ENCODE measurements around the gene PRKCE. TPM values are rescaled to one million over a fixed set of nuclear protein-coding genes. Genes with fewer than 3 reads are reported as not detected.

PRKCE gene
- total RNA-seq, 1 experiment from 2014 or later, result 14.8 TPM

DNA sequence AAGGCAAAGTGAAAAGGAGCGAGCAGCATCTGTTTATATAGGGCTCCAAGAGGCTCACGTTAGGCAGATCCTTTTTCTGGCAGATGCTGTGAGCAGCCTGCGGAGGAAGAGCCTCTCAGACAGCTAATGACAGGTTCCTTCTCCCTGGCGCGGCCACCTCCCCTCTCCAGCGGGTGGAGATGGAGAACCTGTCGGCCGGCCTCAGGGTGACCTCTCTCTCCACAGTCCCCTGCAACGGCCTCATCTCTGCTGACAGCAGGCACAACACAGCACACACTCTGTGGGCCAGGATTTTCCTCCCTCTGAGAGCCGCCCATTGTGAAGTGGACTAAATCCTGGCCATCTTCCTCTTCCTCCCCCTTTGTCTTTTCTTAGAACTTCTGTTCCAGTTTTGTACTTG is 119.8 kb downstream of the PRKCE start (continued):
- TF ChIP-seq SIN3A (IDR thresholded peaks at IDR 0.05; ENCODE audit: low read depth), result no peak
- TF ChIP-seq, protein P1, sequence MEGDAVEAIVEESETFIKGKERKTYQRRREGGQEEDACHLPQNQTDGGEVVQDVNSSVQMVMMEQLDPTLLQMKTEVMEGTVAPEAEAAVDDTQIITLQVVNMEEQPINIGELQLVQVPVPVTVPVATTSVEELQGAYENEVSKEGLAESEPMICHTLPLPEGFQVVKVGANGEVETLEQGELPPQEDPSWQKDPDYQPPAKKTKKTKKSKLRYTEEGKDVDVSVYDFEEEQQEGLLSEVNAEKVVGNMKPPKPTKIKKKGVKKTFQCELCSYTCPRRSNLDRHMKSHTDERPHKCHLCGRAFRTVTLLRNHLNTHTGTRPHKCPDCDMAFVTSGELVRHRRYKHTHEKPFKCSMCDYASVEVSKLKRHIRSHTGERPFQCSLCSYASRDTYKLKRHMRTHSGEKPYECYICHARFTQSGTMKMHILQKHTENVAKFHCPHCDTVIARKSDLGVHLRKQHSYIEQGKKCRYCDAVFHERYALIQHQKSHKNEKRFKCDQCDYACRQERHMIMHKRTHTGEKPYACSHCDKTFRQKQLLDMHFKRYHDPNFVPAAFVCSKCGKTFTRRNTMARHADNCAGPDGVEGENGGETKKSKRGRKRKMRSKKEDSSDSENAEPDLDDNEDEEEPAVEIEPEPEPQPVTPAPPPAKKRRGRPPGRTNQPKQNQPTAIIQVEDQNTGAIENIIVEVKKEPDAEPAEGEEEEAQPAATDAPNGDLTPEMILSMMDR (IDR thresholded peaks at IDR 0.05 in 2 of 3, conservative IDR thresholded peaks at IDR 0.05 in 1 of 3; ENCODE audit: borderline replicate concordance in 1 of 3, insufficient read depth in 1 of 3, low read depth in 2 of 3, low read length in 2 of 3), result no peak
- TF ChIP-seq, protein P2, sequence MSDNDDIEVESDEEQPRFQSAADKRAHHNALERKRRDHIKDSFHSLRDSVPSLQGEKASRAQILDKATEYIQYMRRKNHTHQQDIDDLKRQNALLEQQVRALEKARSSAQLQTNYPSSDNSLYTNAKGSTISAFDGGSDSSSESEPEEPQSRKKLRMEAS (IDR thresholded peaks at IDR 0.05), result no peak

DNA sequence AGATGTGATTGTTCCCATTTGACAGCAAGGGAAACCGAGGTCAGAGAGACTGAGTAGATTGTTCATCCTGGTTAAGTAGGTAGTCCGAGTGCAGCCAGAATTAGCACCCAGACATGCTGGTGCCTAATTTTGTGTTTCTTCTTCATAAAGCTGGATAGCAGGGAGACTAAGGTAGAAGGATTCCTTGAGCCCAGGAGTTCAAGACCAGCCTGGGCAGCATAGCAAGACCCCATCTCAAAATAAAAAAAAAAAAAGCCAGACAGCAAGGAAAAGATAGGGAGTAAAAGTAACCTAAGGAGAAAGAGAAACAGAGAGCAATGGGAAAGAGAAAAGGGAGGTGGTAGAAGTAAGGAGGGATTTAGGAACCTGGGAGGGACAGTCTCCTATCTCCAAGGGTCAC is 120.6 kb downstream of the PRKCE start:
- H3K4me2 ChIP-seq (ENCODE audit: low read length), result no peak overlapping the region

More for the DNA sequence above, 120.6 kb downstream of the PRKCE start:
- H3K9me2 ChIP-seq (ENCODE audit: insufficient read depth), result no peaks in the 10 kb centered on the region
- intact Hi-C loops (cut with micrococcal nuclease), result no loop called here
- POLR2A ChIA-PET, result no interaction called here
- DNase-seq (ENCODE audit: low read depth, low spot score) (no peak), ATAC-seq (no peak)
- RAD21 ChIA-PET (ENCODE audit: low non-redundant PET in 1 of 2, low total read pairs in 2 of 2, uncharacterized antibody in 2 of 2, unreplicated experiment in 2 of 2), result no interaction called here
- H3K27ac ChIP-seq (ENCODE audit: low read depth, low read length), result no peak overlapping the region
- no peak for TF ChIP-seq ZNF274 (IDR thresholded peaks at IDR 0.05; ENCODE audit: low read depth, low read length)
- no peak for TF ChIP-seq SRF (IDR thresholded peaks at IDR 0.05; ENCODE audit: low read depth)
- TF ChIP-seq, protein P3, sequence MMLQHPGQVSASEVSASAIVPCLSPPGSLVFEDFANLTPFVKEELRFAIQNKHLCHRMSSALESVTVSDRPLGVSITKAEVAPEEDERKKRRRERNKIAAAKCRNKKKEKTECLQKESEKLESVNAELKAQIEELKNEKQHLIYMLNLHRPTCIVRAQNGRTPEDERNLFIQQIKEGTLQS (IDR thresholded peaks at IDR 0.05), result no peak
- no peak for TF ChIP-seq SIN3A (IDR thresholded peaks at IDR 0.05; ENCODE audit: low read depth)
- no peak for TF ChIP-seq TCF7L2 (IDR thresholded peaks at IDR 0.05; ENCODE audit: borderline replicate concordance, extremely low read depth, insufficient read depth, insufficient read length)
- no peak for TF ChIP-seq POLR2AphosphoS5 (IDR thresholded peaks at IDR 0.05; ENCODE audit: low read depth, low read length)
- no peak for TF ChIP-seq YY1 (IDR thresholded peaks at IDR 0.05; ENCODE audit: extremely low read depth, insufficient replicate concordance, low read depth, low read length)
- no peak for TF ChIP-seq ELF1 (IDR thresholded peaks at IDR 0.05; ENCODE audit: borderline replicate concordance, low read depth)
- TF ChIP-seq POLR2A (IDR thresholded peaks at IDR 0.05; ENCODE audit: borderline replicate concordance, extremely low read depth, insufficient read depth, insufficient read length), result no peak
- TF ChIP-seq, protein P4, sequence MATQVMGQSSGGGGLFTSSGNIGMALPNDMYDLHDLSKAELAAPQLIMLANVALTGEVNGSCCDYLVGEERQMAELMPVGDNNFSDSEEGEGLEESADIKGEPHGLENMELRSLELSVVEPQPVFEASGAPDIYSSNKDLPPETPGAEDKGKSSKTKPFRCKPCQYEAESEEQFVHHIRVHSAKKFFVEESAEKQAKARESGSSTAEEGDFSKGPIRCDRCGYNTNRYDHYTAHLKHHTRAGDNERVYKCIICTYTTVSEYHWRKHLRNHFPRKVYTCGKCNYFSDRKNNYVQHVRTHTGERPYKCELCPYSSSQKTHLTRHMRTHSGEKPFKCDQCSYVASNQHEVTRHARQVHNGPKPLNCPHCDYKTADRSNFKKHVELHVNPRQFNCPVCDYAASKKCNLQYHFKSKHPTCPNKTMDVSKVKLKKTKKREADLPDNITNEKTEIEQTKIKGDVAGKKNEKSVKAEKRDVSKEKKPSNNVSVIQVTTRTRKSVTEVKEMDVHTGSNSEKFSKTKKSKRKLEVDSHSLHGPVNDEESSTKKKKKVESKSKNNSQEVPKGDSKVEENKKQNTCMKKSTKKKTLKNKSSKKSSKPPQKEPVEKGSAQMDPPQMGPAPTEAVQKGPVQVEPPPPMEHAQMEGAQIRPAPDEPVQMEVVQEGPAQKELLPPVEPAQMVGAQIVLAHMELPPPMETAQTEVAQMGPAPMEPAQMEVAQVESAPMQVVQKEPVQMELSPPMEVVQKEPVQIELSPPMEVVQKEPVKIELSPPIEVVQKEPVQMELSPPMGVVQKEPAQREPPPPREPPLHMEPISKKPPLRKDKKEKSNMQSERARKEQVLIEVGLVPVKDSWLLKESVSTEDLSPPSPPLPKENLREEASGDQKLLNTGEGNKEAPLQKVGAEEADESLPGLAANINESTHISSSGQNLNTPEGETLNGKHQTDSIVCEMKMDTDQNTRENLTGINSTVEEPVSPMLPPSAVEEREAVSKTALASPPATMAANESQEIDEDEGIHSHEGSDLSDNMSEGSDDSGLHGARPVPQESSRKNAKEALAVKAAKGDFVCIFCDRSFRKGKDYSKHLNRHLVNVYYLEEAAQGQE (IDR thresholded peaks at IDR 0.05; ENCODE audit: low read depth), result no peak
- TF ChIP-seq, protein P5, sequence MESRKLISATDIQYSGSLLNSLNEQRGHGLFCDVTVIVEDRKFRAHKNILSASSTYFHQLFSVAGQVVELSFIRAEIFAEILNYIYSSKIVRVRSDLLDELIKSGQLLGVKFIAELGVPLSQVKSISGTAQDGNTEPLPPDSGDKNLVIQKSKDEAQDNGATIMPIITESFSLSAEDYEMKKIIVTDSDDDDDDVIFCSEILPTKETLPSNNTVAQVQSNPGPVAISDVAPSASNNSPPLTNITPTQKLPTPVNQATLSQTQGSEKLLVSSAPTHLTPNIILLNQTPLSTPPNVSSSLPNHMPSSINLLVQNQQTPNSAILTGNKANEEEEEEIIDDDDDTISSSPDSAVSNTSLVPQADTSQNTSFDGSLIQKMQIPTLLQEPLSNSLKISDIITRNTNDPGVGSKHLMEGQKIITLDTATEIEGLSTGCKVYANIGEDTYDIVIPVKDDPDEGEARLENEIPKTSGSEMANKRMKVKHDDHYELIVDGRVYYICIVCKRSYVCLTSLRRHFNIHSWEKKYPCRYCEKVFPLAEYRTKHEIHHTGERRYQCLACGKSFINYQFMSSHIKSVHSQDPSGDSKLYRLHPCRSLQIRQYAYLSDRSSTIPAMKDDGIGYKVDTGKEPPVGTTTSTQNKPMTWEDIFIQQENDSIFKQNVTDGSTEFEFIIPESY (IDR thresholded peaks at IDR 0.05; ENCODE audit: extremely low read depth, insufficient replicate concordance, low read length), result no peak
- TF ChIP-seq JUND (IDR thresholded peaks at IDR 0.05), result no peak
- no peaks in the 10 kb centered on the region for H3K27me3 ChIP-seq (ENCODE audit: insufficient read depth, low read length)
- H3K9ac ChIP-seq (ENCODE audit: low read length), result no peak overlapping the region
- no peaks in the 10 kb centered on the region for H3K9me3 ChIP-seq (ENCODE audit: control insufficient read depth in 1 of 2, insufficient read depth in 1 of 2, low read depth in 1 of 2, low read length in 2 of 2)
- H3K4me3 ChIP-seq (replicated peaks in 1 of 2; ENCODE audit: low read depth in 1 of 2, low read length in 2 of 2), result no peak overlapping the region
- H3K4me1 ChIP-seq (ENCODE audit: control insufficient read depth in 1 of 2, insufficient read depth in 2 of 2, low read length in 2 of 2), result peaks cover 0 to 10% of the 10 kb centered on the region in 2 experiments; a peak in 1 of 4 replicates
- H2AFZ ChIP-seq (ENCODE audit: low read depth, low read length, poor library complexity, severe bottlenecking), result no peak overlapping the region
- H4K20me1 ChIP-seq (ENCODE audit: insufficient read depth), result no peaks in the 10 kb centered on the region
- H3K79me2 ChIP-seq (ENCODE audit: insufficient read depth, low read length), result no peaks in the 10 kb centered on the region
- CTCF ChIA-PET, result interaction anchor here (1.1 kb wide), 1 partner anchor 8 kb away, joined by 4 read pairs; no protein-coding TSS in a partner anchor
- H3K36me3 ChIP-seq (ENCODE audit: control insufficient read depth in 1 of 2, insufficient read depth in 2 of 2, low read length in 2 of 2), result no peaks in the 10 kb centered on the region
- BruUV-seq (replicated peaks), result no TSS peak
